Ascending aorta (tissue), 2 donors: ENCODE results near the gene ZEB1. TPM values are rescaled to one million over a fixed set of nuclear protein-coding genes. Genes with fewer than 3 reads are reported as not detected.

Source experiments
- DNase-seq, 2 donors: peaks; one replicate each; pipeline ENCODE4 v3.0.0-alpha.2; 2019; ENCODE audit warnings: low spot score in 2 of 2
- H3K27ac ChIP-seq, 2 donors: fragments of 200-600 bp; sonication (generic); one replicate each; pipeline ENCODE4 v1.5.1; 2016 to 2017; ENCODE audit warnings: mild to moderate bottlenecking in 1 of 2
- H3K27me3 ChIP-seq: fragments of 200-600 bp; sonication (generic); one replicate; pipeline ENCODE4 v1.5.1; 2017
- H3K36me3 ChIP-seq, 2 donors: fragments of 200-600 bp; sonication (generic); one replicate each; pipeline ENCODE4 v1.5.1; 2016
- H3K4me1 ChIP-seq, 2 donors: fragments of 200-600 bp; sonication (generic); one replicate each; pipeline ENCODE4 v1.5.1; 2016 to 2017; ENCODE audit warnings: mild to moderate bottlenecking in 1 of 2
- H3K4me3 ChIP-seq, 2 donors: fragments of 200-600 bp; sonication (generic); one replicate each; pipeline ENCODE4 v1.5.1; 2016 to 2017; ENCODE audit warnings: mild to moderate bottlenecking in 1 of 2
- H3K9me3 ChIP-seq, 2 donors: fragments of 200-600 bp; sonication (generic); one replicate each; pipeline ENCODE4 v1.5.1; 2016
- intact Hi-C: fragments of 100-400 bp; cut with DNase I; formaldehyde crosslinking; loops from one replicate; pipeline ENCODE4 v1.15.1; 2023
- total RNA-seq: library from RNA; depleted of rRNA; stranded (reverse); fragments of >200 nt; gene quantifications from one replicate; pipeline ENCODE4 v1.1.0, GENCODE V29; 2016
- TF ChIP-seq, protein P1 (sequence below), 3 experiments: fragments of 200-600 bp in 2 of 3; fragments of 450-650 bp in 1 of 3; sonication (generic) in 2 of 3; IDR thresholded peaks; one replicate each; pipeline ENCODE4 v1.5.1; 2016 to 2019; ENCODE audit warnings: antibody characterized with exemption in 3 of 3, mild to moderate bottlenecking in 1 of 3, moderate library complexity in 1 of 3

ZEB1 gene
- total RNA-seq, 1 donor from 2014 or later: 77.3 TPM

GRCh38 chr10:31319602-31320549 is 860 bp downstream of the ZEB1 start:
- Histone ChIP-seq H3K27ac (peak overlapping the region; percentile 95 to 98), H3K27me3 (no peaks in the 10 kb centered on the region), H3K9me3 (no peaks in the 10 kb centered on the region), H3K4me3 (peak overlapping the region; percentile 96 to 98), H3K36me3 (no peaks in the 10 kb centered on the region), H3K4me1 (peaks cover 0 to 14% of the 10 kb centered on the region in 2 donors)
- DNase-seq: peak in 1 of 2 donors; percentile 68
- TF ChIP-seq, protein P1, sequence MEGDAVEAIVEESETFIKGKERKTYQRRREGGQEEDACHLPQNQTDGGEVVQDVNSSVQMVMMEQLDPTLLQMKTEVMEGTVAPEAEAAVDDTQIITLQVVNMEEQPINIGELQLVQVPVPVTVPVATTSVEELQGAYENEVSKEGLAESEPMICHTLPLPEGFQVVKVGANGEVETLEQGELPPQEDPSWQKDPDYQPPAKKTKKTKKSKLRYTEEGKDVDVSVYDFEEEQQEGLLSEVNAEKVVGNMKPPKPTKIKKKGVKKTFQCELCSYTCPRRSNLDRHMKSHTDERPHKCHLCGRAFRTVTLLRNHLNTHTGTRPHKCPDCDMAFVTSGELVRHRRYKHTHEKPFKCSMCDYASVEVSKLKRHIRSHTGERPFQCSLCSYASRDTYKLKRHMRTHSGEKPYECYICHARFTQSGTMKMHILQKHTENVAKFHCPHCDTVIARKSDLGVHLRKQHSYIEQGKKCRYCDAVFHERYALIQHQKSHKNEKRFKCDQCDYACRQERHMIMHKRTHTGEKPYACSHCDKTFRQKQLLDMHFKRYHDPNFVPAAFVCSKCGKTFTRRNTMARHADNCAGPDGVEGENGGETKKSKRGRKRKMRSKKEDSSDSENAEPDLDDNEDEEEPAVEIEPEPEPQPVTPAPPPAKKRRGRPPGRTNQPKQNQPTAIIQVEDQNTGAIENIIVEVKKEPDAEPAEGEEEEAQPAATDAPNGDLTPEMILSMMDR (IDR thresholded peaks at IDR 0.05): no peak
- intact Hi-C loops: loop anchor here (1.0 to 10.0 kb wide), 9 partner anchors 48 to 583 kb away; no protein-coding TSS in a partner anchor

DNA sequence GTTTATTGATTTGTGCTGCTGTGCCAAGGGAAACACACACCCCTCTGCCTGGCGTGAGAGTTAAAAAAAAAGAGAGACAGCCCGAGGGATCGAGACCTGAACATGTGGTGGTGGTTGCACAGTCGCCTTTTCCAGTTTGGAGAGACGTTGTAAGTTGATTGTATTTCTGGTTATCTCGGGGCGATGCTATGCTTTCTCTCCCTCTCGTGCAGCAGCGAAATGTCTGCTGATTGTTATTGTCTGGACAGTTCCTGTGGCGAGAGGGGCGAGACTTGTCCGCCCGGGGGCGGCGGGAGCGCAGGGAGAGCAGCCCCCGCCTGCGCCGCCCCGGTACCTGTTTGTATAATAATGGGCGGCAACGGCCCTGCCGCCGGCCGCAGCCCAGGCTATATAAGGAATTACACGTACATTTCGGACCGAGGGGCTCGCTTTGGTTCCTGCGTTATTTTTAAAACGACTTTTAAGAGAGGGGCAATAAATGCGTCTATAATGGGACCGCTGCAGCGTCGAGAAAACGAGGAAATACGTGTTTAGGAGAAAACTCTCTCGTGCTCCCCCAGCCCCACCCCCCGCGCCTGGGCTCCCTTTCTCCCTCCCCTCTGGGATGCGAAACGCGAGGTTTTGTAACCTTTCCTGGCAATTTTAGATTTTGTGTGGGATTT is 1.7 kb downstream of the ZEB1 start:
- Histone ChIP-seq H3K9me3 (no peaks in the 10 kb centered on the region), H3K27me3 (no peaks in the 10 kb centered on the region), H3K36me3 (no peaks in the 10 kb centered on the region), H3K4me1 (peaks cover 0 to 14% of the 10 kb centered on the region in 2 donors), H3K27ac (peak overlapping the region; percentile 95 to 98), H3K4me3 (peak overlapping the region; percentile 96 to 98)
- intact Hi-C loops: loop anchor here (5.0 kb wide), 1 partner anchor 437 kb away; no protein-coding TSS in a partner anchor
- DNase-seq: peak in 1 of 2 donors; percentile 77
- TF ChIP-seq, protein P1 (IDR thresholded peaks at IDR 0.05): peak in 1 of 3 experiments; percentile 16

DNA sequence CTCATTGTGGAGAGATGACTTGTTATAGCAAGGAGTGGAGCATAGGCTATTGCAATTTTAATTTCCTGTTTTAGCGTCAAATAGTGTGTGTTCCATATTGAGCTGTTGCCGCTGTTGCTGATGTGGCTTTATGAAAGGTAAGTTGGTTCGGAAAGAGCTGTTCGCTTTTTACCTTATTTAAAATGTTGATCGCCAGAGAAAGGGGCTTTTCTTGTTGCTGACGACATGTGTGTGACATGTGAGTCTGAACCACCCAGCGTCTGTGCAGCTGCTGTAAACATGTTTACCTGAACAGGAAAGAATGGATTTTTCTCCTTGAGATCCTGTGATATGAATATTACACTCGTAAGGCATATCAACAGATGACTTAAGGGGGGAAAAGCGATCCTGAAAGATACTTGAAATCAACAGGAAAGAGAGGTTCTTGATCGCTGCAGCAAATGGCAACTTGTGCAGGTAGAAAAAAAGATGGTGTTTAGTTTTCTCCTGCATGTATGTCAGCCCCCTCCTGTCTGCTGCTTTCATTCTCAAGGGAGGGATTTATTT is 2.5 kb downstream of the ZEB1 start:
- no peaks in the 10 kb centered on the region for H3K9me3 ChIP-seq
- peak overlapping the region; percentile 96 to 98 for H3K4me3 ChIP-seq
- intact Hi-C loops: loop anchor here (5.0 kb wide), 1 partner anchor 436 kb away; no protein-coding TSS in a partner anchor
- peak overlapping the region; percentile 95 to 98 for H3K27ac ChIP-seq
- H3K36me3 ChIP-seq: no peaks in the 10 kb centered on the region
- peaks cover 0 to 22% of the 10 kb centered on the region in 2 donors for H3K4me1 ChIP-seq
- DNase-seq: no peak
- TF ChIP-seq, protein P1 (IDR thresholded peaks at IDR 0.05): no peak
- no peaks in the 10 kb centered on the region for H3K27me3 ChIP-seq

GRCh38 chr10:31322647-31323046 is 3.6 kb downstream of the ZEB1 start:
- no peaks in the 10 kb centered on the region for H3K27me3 ChIP-seq
- H3K9me3 ChIP-seq: no peaks in the 10 kb centered on the region
- DNase-seq: no peak
- intact Hi-C loops: loop anchor here (5.0 kb wide), 1 partner anchor 435 kb away; no protein-coding TSS in a partner anchor
- H3K4me1 ChIP-seq: peaks cover 0 to 22% of the 10 kb centered on the region in 2 donors
- peak overlapping the region in 1 of 2 donors; percentile 98 for H3K4me3 ChIP-seq
- TF ChIP-seq, protein P1 (IDR thresholded peaks at IDR 0.05): peak in 1 of 3 experiments; percentile 17
- no peaks in the 10 kb centered on the region for H3K36me3 ChIP-seq
- H3K27ac ChIP-seq: peak overlapping the region in 1 of 2 donors; percentile 95

- Histone ChIP-seq H3K4me3 (no peak overlapping the region), H3K4me1 (peaks cover 0 to 18% of the 10 kb centered on the region in 2 donors), H3K9me3 (no peaks in the 10 kb centered on the region), H3K27me3 (no peaks in the 10 kb centered on the region), H3K36me3 (no peaks in the 10 kb centered on the region), H3K27ac (no peak overlapping the region)
- no peak for DNase-seq
- intact Hi-C loops: no loop called here
- TF ChIP-seq, protein P1 (IDR thresholded peaks at IDR 0.05): no peak
Measured at GRCh38 chr10:31340343-31340742, 21.3 kb downstream of the ZEB1 start.
